RWPE1 (cell line): ENCODE results near the gene KCNK4.

Experiments
- CTCF ChIA-PET: fragments of 350-600 bp; sonication (Branson Sonifier 250); formaldehyde crosslinking; extraction: SDS; loops from one replicate; lab custom pipeline; 2021; lab: Yijun Ruan, JAX
- POLR2A ChIA-PET: fragments of 400-600 bp; formaldehyde crosslinking; extraction: SDS; loops from one replicate; lab custom pipeline; 2020; ENCODE audit warnings: antibody characterized with exemption; ENCODE audit not compliant: low non-redundant PET; lab: Yijun Ruan, JAX
- DNase-seq: peaks from one replicate; pipeline ENCODE4 v3.0.0; 2012; ENCODE audit warnings: low spot score
- H3K27ac ChIP-seq: fragments of 450-650 bp; 2 replicates; pipeline ENCODE4 v1.5.1; 2017
- TF ChIP-seq, protein P1 (sequence below): fragments of 450-650 bp; conservative IDR thresholded peaks from 2 replicates; pipeline ENCODE4 v1.5.1; 2017; ENCODE audit warnings: low read depth, mild to moderate bottlenecking

The KCNK4 gene

DNA sequence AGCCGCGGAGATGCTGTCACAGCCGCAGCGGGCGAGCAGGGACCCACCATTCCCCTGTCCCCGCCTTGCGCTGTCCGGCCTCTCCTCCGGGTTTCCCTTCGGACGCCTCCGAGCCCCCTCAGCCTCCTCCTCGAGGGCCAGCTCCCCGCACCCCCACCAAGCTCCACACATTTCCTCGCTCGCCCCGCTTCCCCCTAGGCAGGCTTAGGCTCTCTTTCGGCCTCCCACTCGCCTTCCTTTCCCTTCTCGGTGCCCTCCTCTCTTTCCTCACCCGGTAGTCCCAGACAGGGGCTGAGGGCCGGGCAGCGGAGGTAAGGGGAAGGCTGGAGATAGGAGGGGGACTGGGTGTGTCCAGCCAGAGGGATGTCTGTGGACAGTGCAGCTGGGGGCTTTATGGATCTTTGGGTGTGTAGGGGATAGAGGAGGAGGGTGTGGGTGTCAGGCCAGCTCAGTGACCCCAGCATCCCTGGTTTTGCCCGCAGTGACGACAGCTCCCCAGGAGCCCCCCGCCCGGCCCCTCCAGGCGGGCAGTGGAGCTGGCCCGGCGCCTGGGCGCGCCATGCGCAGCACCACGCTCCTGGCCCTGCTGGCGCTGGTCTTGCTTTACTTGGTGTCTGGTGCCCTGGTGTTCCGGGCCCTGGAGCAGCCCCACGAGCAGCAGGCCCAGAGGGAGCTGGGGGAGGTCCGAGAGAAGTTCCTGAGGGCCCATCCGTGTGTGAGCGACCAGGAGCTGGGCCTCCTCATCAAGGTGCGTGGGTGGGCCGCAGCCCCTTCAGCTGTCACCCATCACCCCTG lies 1.6 kb downstream of the KCNK4 start:
- no peak overlapping the region for H3K27ac ChIP-seq
- CTCF ChIA-PET = no interaction called here
- POLR2A ChIA-PET = no interaction called here
- TF ChIP-seq, protein P1, sequence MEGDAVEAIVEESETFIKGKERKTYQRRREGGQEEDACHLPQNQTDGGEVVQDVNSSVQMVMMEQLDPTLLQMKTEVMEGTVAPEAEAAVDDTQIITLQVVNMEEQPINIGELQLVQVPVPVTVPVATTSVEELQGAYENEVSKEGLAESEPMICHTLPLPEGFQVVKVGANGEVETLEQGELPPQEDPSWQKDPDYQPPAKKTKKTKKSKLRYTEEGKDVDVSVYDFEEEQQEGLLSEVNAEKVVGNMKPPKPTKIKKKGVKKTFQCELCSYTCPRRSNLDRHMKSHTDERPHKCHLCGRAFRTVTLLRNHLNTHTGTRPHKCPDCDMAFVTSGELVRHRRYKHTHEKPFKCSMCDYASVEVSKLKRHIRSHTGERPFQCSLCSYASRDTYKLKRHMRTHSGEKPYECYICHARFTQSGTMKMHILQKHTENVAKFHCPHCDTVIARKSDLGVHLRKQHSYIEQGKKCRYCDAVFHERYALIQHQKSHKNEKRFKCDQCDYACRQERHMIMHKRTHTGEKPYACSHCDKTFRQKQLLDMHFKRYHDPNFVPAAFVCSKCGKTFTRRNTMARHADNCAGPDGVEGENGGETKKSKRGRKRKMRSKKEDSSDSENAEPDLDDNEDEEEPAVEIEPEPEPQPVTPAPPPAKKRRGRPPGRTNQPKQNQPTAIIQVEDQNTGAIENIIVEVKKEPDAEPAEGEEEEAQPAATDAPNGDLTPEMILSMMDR = no peak
- DNase-seq = no peak

DNA sequence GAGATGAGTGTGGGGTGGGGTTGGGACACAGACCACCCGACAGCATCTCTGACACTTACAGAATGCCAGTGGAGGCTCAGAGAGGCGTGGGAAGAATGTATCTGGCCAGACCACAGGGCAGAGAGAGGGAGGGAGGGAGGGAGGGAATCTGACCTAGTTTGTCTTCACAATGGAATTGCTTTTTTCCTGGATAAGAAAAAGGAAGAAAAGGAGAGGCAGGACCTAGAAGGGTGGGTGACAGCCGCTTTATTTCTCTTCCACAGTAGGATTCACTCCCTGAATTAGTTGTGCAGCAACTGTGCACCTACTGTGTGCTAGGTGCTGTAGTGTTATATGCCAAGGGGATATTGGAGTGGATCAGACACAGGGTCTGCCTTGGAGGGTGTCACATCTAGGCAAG lies 3.7 kb downstream of the KCNK4 start:
- ChIA-PET CTCF (interaction anchor here (0.7 kb wide), 1 partner anchor 9 kb away, joined by 3 read pairs; no protein-coding TSS in a partner anchor), POLR2A (no interaction called here)
- H3K27ac ChIP-seq = no peak overlapping the region
- no peak for DNase-seq
- TF ChIP-seq, protein P1 = no peak

DNA sequence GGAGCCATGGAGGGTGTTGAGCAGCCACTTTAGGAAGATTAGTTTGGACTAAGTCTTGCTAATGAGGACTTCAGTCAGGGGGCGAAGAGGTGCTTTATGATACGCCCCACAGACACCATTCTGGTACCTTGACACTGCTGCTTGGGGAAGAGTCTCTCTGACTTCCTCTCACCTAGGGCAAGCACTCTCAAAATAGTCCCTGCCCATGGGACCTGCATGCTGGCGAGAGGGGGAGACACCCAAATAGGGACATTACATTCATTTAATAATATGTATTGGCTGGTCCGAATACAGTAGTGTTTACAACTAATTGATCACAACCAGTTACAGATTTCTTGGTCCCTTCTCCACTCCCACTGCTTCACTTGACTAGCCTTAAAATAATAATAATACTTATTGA lies 4.7 kb downstream of the KCNK4 start:
- H3K27ac ChIP-seq = no peak overlapping the region
- CTCF ChIA-PET = interaction anchor here (0.9 kb wide), 1 partner anchor 33 kb away, joined by 6 read pairs; no protein-coding TSS in a partner anchor
- TF ChIP-seq, protein P1 = no peak
- POLR2A ChIA-PET = no interaction called here
- DNase-seq = no peak

DNA sequence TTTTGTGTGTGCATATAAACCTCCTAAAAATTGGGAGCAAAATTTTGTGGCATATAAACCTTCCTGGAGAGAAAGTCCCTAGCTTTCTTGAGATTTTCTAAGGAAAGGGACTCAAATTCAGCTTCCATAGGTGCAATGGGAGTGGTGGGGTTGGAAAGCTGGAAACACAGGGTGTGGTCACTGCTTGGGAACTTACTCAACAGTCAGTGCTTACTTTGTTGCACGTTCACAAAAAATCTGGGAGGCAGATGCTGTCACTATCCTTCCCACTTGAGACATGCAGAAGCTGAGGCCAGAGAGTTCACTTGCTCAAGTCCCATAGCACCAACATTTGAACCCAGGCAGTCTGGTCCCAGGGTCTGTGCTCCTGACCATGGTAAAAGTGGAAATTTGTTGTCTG lies 5.1 kb downstream of the KCNK4 start:
- ChIA-PET CTCF (interaction anchor here (0.6 to 0.9 kb wide), 2 partner anchors 11 to 34 kb away, joined by 6 read pairs; no protein-coding TSS in a partner anchor), POLR2A (no interaction called here)
- TF ChIP-seq, protein P1 = no peak
- no peak for DNase-seq
- H3K27ac ChIP-seq = peak overlapping the region; percentile 64

DNA sequence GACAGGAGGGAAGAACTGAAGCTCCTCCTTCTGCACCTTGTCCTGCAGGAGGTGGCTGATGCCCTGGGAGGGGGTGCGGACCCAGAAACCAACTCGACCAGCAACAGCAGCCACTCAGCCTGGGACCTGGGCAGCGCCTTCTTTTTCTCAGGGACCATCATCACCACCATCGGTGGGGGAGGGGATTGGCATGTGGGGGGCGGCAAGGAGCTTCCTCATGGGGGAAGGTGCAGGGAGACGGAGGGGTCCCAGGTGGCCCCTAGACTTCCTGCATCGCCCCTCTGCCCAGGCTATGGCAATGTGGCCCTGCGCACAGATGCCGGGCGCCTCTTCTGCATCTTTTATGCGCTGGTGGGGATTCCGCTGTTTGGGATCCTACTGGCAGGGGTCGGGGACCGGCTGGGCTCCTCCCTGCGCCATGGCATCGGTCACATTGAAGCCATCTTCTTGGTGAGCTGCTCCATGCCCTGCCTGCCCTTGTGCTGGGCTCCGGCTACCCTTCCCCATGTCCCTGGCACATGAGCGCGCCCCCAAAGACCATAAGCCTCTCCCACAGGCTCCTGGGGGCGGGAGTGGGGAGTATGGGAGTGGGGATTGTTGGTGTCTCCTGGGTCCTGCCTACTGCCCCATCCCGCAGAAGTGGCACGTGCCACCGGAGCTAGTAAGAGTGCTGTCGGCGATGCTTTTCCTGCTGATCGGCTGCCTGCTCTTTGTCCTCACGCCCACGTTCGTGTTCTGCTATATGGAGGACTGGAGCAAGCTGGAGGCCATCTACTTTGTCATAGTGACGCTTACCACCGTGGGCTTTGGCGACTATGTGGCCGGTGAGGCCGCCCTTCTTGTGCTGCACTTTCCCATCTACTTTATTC lies 6.0 kb downstream of the KCNK4 start:
- POLR2A ChIA-PET = no interaction called here

More for the DNA sequence above, 6.0 kb downstream of the KCNK4 start:
- TF ChIP-seq, protein P1 = no peak
- no peak for DNase-seq
- H3K27ac ChIP-seq = peak overlapping the region; percentile 64
- CTCF ChIA-PET = interaction anchor here (0.6 to 0.9 kb wide), 2 partner anchors 12 to 34 kb away, joined by 6 read pairs; no protein-coding TSS in a partner anchor
